RWPE1 (cell line): ENCODE measurements around the gene REELD1.

Source experiments
- CTCF ChIA-PET: fragments of 350-600 bp; sonication (Branson Sonifier 250); formaldehyde crosslinking; extraction: SDS; loops from one replicate; lab custom pipeline; 2021; lab: Yijun Ruan, JAX
- POLR2A ChIA-PET: fragments of 400-600 bp; formaldehyde crosslinking; extraction: SDS; loops from one replicate; lab custom pipeline; 2020; ENCODE audit warnings: antibody characterized with exemption; ENCODE audit not compliant: low non-redundant PET; lab: Yijun Ruan, JAX
- DNase-seq: peaks from one replicate; pipeline ENCODE4 v3.0.0; 2012; ENCODE audit warnings: low spot score
- H3K27ac ChIP-seq: fragments of 450-650 bp; 2 replicates; pipeline ENCODE4 v1.5.1; 2017
- TF ChIP-seq, protein P1 (sequence below): fragments of 450-650 bp; conservative IDR thresholded peaks from 2 replicates; pipeline ENCODE4 v1.5.1; 2017; ENCODE audit warnings: low read depth, mild to moderate bottlenecking

The REELD1 gene

DNA sequence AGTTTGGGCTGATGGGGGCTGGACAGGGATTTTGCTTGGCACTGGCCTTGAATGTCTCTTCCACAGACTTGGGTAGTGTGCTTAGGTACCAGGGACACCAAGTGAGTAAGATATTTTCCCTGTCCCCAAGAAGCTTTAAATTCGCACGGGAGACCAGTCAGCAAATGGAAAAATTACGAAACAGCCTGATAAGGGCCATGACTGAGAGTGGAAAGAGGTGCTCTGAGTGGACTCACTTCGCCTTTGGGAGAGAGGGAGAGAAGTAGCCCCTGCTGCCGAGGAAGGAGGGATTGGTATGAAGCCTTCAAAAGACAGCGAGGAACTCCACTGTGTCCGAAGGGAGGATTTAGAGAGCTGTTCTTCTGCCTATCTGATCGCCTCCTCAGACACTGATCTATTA lies 36.2 kb upstream of the REELD1 start:
- no peak for DNase-seq
- no peak overlapping the region for H3K27ac ChIP-seq
- ChIA-PET POLR2A (no interaction called here), CTCF (no interaction called here)
- TF ChIP-seq, protein P1, sequence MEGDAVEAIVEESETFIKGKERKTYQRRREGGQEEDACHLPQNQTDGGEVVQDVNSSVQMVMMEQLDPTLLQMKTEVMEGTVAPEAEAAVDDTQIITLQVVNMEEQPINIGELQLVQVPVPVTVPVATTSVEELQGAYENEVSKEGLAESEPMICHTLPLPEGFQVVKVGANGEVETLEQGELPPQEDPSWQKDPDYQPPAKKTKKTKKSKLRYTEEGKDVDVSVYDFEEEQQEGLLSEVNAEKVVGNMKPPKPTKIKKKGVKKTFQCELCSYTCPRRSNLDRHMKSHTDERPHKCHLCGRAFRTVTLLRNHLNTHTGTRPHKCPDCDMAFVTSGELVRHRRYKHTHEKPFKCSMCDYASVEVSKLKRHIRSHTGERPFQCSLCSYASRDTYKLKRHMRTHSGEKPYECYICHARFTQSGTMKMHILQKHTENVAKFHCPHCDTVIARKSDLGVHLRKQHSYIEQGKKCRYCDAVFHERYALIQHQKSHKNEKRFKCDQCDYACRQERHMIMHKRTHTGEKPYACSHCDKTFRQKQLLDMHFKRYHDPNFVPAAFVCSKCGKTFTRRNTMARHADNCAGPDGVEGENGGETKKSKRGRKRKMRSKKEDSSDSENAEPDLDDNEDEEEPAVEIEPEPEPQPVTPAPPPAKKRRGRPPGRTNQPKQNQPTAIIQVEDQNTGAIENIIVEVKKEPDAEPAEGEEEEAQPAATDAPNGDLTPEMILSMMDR = no peak

DNA sequence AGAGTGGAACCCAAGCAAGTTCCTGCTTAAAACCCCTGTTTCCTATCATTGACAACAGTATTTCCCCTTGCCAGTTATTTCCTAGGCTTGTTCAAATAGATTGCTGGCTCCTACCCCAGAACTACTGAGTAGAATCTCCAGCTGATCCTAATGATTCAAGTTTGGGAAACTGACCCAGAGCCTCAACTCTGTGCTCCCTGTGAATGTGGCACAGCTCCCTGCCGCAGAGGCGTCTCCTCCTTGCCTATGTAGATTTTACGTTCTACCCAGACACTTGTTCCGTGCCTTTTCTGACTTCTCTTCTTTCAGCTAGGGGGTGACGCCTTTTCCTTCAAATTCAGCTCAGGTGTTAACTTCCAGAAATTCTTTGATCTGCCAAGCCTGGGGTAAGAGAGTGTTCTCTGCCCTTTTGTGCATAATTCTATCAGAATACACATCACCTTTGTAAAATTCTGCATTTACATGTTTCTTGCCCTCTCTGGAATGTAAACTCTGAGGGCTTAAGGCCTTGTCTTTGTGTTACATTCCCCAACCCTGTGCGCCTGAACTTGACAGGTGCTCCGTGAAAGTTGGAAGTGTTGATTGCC lies 34.5 kb upstream of the REELD1 start:
- ChIA-PET POLR2A (no interaction called here), CTCF (no interaction called here)
- H3K27ac ChIP-seq = no peak overlapping the region
- DNase-seq = no peak
- TF ChIP-seq, protein P1 = no peak

DNA sequence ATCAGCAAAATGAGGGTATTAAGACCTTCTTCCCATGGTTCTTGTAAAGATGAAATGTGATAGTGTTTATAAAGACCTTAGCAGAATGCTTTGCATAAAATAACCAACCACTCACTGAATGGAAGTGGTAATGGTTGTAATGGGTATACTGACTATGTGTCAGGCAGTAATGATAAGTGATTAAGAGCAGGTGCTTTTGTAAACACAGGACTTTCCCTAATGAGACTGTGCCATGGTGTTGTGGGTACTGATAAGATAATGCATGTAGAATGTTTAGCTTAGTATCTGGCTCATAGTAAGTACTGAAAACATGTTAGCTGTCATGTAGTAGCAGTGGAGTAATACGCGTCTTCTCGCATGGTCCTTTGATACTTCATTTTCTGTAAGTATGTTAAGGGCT lies 31.9 kb upstream of the REELD1 start:
- TF ChIP-seq, protein P1 = no peak
- ChIA-PET POLR2A (no interaction called here), CTCF (no interaction called here)
- no peak for DNase-seq
- no peak overlapping the region for H3K27ac ChIP-seq

DNA sequence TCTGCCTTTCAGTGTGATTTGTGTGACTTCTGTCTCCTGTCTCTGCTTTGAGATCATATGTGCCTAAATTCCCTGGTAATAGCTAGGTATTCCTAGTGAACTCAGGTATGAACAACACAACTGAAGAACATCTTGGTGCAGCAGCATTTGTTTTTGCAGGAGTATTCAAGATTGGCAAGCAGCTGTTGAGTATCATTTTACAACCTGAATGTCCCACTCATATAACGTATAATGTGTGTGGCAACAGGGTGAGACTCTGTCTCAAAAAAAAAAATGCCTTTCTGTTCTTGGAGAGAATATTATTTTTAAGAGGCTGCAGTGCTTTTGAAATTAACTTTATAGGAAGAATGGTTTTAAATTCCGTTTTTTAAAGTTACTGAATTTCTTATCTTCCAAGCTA lies 31.1 kb upstream of the REELD1 start:
- TF ChIP-seq, protein P1 = no peak
- ChIA-PET POLR2A (no interaction called here), CTCF (no interaction called here)

DNA sequence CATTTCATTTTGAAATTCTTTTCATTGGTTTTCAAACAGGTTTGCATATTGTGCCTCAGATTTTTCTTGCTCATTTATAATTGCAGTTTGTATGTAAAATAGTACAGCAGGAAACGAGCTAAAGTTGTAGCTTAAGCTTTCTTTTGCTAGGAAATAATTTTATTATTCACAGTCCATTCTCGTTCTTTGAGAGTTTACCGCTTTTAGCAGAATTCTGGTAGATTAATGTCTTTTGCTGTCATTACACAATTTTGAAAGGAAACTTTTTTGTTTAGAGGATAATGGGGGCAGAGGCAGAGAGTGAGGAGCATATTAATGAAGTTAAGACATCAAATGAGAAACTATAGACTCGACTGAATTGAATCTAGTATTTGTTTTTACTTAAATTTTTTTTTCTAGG lies 28.3 kb upstream of the REELD1 start:
- CTCF ChIA-PET = interaction anchor here (0.7 kb wide), 1 partner anchor 1513 kb away, joined by 3 read pairs; no protein-coding TSS in a partner anchor

More for the DNA sequence above, 31.1 kb upstream of the REELD1 start:
- no peak overlapping the region for H3K27ac ChIP-seq
- no peak for DNase-seq

DNA sequence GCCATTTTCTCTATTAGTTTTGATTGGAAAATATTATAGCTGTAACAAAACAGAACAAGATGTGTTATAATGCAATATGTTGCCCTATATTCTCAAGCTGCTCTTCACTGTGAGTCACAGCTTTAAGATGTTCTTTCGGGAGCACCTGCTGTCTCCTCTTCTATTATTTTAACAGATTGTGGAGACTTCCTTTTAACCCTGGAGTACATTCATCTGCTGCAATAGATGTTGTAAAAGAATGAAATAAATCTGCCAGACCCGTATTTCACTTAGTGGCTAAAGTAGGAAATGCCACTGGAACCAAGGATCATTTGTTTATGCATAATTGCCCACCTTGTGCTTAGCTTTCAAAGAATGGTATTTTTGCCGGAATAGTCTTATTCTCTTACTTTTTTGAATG lies 27.7 kb upstream of the REELD1 start:
- ChIA-PET CTCF (interaction anchor here (0.7 kb wide), 1 partner anchor 1513 kb away, joined by 3 read pairs; no protein-coding TSS in a partner anchor), POLR2A (no interaction called here)
- no peak overlapping the region for H3K27ac ChIP-seq
- TF ChIP-seq, protein P1 = no peak
- DNase-seq = no peak

More for the DNA sequence above, 28.3 kb upstream of the REELD1 start:
- POLR2A ChIA-PET = no interaction called here
- TF ChIP-seq, protein P1 = no peak
- no peak overlapping the region for H3K27ac ChIP-seq
- DNase-seq = no peak

DNA sequence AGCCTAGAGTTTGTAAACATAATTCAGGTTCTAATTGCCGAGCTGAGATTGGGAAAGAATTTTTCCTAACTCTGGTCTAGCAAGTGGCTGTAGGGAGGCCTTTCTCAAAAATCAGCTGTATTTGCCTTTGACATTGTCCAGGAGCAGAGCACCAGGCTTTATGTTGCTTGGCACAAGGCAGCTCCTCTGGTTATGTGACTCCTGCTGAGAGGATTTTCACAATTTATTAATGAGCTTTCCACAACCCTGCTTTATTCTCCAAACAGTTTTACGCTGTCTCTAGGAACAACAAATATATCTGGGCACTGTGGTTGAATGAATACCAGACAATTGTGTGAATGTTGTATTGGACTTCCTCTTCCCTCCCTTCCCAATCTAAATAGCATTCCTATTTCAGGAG lies 23.9 kb upstream of the REELD1 start:
- POLR2A ChIA-PET = no interaction called here
- CTCF ChIA-PET = no interaction called here
- no peak overlapping the region for H3K27ac ChIP-seq
- TF ChIP-seq, protein P1 = no peak
- no peak for DNase-seq
